SK-N-MC (cell line): Measurements from ENCODE around the gene QSER1.
A peak's percentile ranks its signal among the peaks of the same experiment; 100 is the strongest.

Source experiments
- DNase-seq: peaks from one replicate; pipeline ENCODE4 v3.0.0-alpha.2; 2011; ENCODE audit warnings: low read depth, low spot score
- H3K27ac ChIP-seq: fragments of 200-600 bp; sonication (generic); 2 replicates; pipeline ENCODE4 v1.5.1; 2016; ENCODE audit warnings: mixed run types
- H3K36me3 ChIP-seq: fragments of 200-600 bp; sonication (generic); 2 replicates; pipeline ENCODE4 v1.6.1; 2017; ENCODE audit warnings: antibody characterized with exemption, low read length, mixed read lengths; ENCODE audit not compliant: insufficient read depth
- H3K4me3 ChIP-seq: fragments of 200-600 bp; sonication (generic); 2 replicates; pipeline ENCODE4 v1.5.1; 2016
- H3K9ac ChIP-seq: fragments of 200-600 bp; sonication (generic); 2 replicates; pipeline ENCODE4 v1.8.0; 2017; ENCODE audit warnings: mixed run types, mixed read lengths; ENCODE audit not compliant: insufficient read length
- H3K9me3 ChIP-seq: fragments of 200-600 bp; sonication (generic); 2 replicates; pipeline ENCODE4 v1.6.1; 2017; ENCODE audit warnings: low read depth, mild to moderate bottlenecking, antibody characterized with exemption, low read length, moderate library complexity, mixed read lengths
- EZH2 ChIP-seq: fragments of 200-600 bp; sonication (generic); IDR thresholded peaks from one replicate; pipeline ENCODE4 v1.6.1; 2017; ENCODE audit warnings: antibody characterized with exemption
- FOXP2 ChIP-seq: optimal IDR thresholded peaks from 2 replicates; pipeline ENCODE3; 2011; ENCODE audit warnings: mild to moderate bottlenecking, moderate library complexity; ENCODE audit not compliant: insufficient read depth; ENCODE audit errors: extremely low read length, control extremely low read depth
- POLR2AphosphoS5 ChIP-seq: IDR thresholded peaks from 2 replicates; pipeline ENCODE4 v1.6.1; 2012; ENCODE audit warnings: mild to moderate bottlenecking, low read depth, low read length, borderline replicate concordance

Gene QSER1

DNA sequence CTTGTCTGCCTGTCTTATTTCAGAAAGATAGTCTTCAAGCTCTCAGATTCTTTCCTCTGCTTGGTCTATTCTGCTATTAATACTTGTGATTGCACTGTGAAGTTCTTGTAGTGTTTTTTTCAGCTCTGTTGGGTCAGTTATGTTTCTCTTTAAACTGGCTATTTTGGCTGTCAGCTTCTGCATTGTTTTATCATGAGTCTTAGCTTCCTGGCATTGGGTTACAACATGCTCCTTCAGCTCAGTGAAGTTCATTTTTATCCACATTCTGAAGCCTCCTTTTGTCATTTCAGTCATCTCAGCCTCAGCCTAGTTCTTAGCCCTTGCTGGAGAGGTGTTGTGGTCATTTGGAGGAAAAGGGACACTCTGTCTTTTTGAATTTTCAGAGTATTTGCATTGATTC lies 107.6 kb downstream of the QSER1 start:
- DNase-seq = no peak
- H3K9me3 ChIP-seq = no peaks in the 10 kb centered on the region
- TF ChIP-seq EZH2 = no peak
- TF ChIP-seq FOXP2 = no peak
- no peak for TF ChIP-seq POLR2AphosphoS5
- no peak overlapping the region for H3K27ac ChIP-seq
- H3K9ac ChIP-seq = no peak overlapping the region
- H3K36me3 ChIP-seq = no peaks in the 10 kb centered on the region
- no peak overlapping the region for H3K4me3 ChIP-seq

GRCh38 chr11:33001281-33001680 lies 108.7 kb downstream of the QSER1 start:
- Histone ChIP-seq H3K4me3 (no peak overlapping the region), H3K27ac (no peak overlapping the region), H3K9ac (no peak overlapping the region), H3K36me3 (no peaks in the 10 kb centered on the region), H3K9me3 (no peaks in the 10 kb centered on the region)
- TF ChIP-seq FOXP2 = no peak
- TF ChIP-seq EZH2 = no peak
- no peak for TF ChIP-seq POLR2AphosphoS5
- DNase-seq = no peak

DNA sequence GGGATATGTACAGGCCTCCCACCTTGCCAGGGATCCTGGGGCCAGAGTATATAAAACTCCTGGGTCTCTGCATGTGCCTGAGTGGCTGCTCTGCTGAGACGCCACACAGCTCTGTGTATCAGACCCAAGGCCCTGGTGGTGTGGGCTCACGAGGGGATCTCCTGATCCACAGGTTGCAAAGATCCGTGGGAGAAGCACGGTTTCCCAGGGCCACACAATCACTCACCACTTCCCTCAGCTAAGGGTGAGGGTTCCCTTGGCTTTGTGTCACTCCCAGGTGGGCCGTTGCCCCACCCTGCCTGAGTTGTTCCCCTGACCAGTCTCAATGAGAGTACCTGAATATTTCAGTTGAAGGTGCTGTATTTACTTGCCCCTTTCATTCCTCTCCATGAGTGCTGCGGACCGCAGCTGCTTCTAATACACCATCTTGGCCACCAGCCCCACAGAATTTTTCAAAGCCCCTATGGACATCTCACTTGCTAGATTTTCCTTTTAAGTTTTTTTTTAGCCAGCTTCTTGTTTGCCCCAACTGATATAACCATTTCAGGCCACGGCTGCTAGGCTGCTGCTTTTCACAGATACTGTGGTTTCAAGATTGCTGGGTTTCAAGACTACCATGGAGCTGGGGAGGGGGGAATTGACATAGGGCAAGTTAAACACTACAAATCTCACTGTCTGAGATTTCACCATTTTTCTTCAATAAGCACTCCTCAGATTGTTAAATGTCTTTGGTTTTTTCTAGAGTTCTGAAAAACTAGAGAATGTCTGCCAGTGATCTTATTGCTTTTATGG lies 109.3 kb downstream of the QSER1 start:
- no peak for DNase-seq
- Histone ChIP-seq H3K4me3 (no peak overlapping the region), H3K36me3 (no peaks in the 10 kb centered on the region), H3K27ac (no peak overlapping the region), H3K9ac (no peak overlapping the region), H3K9me3 (no peaks in the 10 kb centered on the region)
- no peak for TF ChIP-seq POLR2AphosphoS5
- no peak for TF ChIP-seq FOXP2
- no peak for TF ChIP-seq EZH2

DNA sequence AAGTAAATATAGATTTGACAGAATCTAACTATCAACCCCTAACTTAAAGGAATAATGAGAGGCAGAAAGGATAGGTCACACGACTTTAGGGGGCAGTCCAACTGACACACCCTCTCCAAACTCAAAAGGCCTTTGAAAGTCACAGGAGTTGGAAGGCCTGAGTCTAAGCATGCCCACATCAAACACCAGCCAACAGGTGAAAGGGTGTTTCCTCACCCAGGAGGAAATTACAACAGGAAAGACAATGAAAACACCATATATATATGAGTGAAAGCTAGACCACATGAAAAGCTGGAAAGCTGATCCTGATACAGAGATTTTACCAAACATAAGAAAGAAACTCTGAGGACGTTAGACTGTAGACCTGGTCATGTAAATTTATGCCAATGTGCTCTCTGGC lies 112.6 kb downstream of the QSER1 start:
- DNase-seq = no peak
- no peak for TF ChIP-seq POLR2AphosphoS5
- no peak for TF ChIP-seq EZH2
- no peak for TF ChIP-seq FOXP2
- no peak overlapping the region for H3K4me3 ChIP-seq
- no peak overlapping the region for H3K9ac ChIP-seq
- H3K9me3 ChIP-seq = no peaks in the 10 kb centered on the region
- no peak overlapping the region for H3K27ac ChIP-seq
- H3K36me3 ChIP-seq = no peaks in the 10 kb centered on the region

DNA sequence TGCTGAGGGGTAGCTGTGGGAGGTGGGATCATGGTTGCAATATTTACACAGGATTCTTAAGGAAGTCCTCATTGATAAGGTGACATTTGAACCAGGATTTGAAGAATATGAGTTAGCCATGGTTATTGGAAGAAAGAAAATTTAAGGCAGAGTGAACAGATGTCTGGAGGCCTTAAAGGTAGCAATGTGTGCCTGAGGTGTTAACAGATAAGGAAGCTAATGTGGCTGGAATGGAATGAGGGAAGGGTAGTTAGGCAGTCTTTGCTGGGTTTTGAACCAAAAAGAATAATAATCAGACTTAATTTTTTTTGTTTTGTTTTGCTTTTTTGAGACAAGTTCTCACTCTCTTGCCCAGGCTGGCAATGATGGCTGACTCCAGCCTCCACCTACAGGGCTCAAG lies 113.4 kb downstream of the QSER1 start:
- H3K9me3 ChIP-seq = no peaks in the 10 kb centered on the region
- H3K27ac ChIP-seq = no peak overlapping the region
- H3K9ac ChIP-seq = no peak overlapping the region
- no peak for TF ChIP-seq POLR2AphosphoS5
- no peak for TF ChIP-seq FOXP2
- TF ChIP-seq EZH2 = no peak
- no peaks in the 10 kb centered on the region for H3K36me3 ChIP-seq
- no peak for DNase-seq
- H3K4me3 ChIP-seq = no peak overlapping the region

GRCh38 chr11:33013755-33014154 lies 121.1 kb downstream of the QSER1 start:
- no peak for DNase-seq
- Histone ChIP-seq H3K36me3 (no peaks in the 10 kb centered on the region), H3K4me3 (no peak overlapping the region), H3K9me3 (no peaks in the 10 kb centered on the region), H3K27ac (no peak overlapping the region), H3K9ac (no peak overlapping the region)
- TF ChIP-seq POLR2AphosphoS5 (no peak), FOXP2 (no peak), EZH2 (no peak)

DNA sequence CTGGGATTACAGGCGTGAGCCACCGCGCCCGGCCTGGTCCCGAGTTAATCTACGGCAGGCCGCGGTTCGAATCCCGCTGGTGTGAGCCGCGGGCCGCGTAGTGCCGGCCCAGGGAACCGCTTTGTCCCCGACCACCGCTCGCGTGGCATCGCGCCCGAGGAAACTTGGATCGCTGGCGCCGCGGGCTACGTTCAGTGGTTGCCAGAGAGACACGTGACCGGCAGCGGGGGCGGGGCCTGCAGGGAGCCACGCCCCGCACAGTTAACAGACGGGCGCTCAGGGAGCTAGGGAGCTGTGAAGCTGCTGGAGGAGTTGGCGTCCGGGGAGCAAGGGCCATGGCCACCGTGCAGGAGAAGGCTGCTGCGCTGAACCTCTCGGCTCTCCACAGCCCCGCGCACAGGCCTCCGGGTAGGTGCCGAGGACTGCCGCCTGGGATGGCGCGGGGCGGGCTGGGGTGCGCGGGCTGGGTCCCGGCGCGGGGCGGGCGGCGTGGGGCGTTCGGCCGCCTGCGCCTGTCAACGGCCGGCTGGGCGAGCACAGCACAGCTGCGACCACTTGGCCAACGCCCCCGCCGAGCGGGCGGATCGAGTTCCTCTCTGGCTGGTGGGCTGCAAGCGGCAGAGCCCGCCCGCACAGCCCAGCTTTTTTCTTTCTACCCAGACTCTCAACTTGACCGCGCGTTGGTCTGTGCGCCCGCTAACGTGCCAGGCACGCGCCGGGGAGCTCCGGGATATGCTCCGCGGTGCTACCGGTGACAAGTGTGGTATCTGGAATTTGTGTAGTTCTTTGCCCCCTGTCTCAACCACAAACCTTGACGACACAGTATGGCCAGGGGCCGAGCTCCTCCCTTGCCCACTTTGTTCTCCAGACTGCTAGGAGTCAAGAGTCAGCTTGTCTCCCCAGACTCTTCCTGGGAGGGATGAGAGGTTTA lies 123.3 kb downstream of the QSER1 start, which contains the start of gene DEPDC7:
Gene DEPDC7, plus strand, starts transcription at position 258 of the 931 bp plus-strand sequence. Its CDS starts 78 bp downstream, at position 336.
- no peaks in the 10 kb centered on the region for H3K9me3 ChIP-seq
- H3K27ac ChIP-seq = no peak within 1 kb of the TSS
- H3K36me3 ChIP-seq = no peaks in the 10 kb centered on the region
- H3K4me3 ChIP-seq = peak within 1 kb of the TSS; percentile 79
- H3K9ac ChIP-seq = peak within 1 kb of the TSS; percentile 35
- no peak for TF ChIP-seq FOXP2
- TF ChIP-seq POLR2AphosphoS5 = peak; percentile 56; the same call in 1 of the 2 replicates
- no peak for DNase-seq

- no peaks in the 10 kb centered on the region for H3K9me3 ChIP-seq
- no peaks in the 10 kb centered on the region for H3K36me3 ChIP-seq
- peak overlapping the region; percentile 79 for H3K4me3 ChIP-seq
- no peak for TF ChIP-seq FOXP2
- no peak for TF ChIP-seq POLR2AphosphoS5
- TF ChIP-seq EZH2 = no peak
- no peak overlapping the region for H3K27ac ChIP-seq
- DNase-seq = no peak
- H3K9ac ChIP-seq = no peak overlapping the region
Measured at GRCh38 chr11:33016654-33017053, 124.0 kb downstream of the QSER1 start.

DNA sequence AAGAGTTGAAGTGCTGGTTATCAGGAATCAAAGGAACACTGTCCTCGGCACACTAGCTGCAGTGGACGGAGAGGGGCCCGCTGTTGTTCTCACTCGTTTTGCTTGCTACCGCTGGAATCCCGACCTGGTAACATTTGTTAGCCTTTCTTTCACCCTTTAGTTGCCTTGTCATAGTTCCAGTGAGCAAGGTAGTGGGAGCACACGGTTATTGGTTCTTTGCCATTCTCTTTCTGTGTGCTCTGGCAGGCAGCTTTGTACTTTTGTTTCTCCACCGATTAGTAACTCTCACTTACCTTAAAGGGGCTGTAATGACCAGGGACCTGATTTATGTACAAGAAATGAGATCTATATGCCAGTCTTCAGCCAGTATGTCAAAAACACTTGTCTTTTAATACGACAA lies 124.9 kb downstream of the QSER1 start:
- DNase-seq = no peak
- H3K9me3 ChIP-seq = no peaks in the 10 kb centered on the region
- TF ChIP-seq FOXP2 (no peak), EZH2 (no peak), POLR2AphosphoS5 (no peak)
- no peak overlapping the region for H3K4me3 ChIP-seq
- H3K9ac ChIP-seq = no peak overlapping the region
- no peaks in the 10 kb centered on the region for H3K36me3 ChIP-seq
- no peak overlapping the region for H3K27ac ChIP-seq
